Measurements from ENCODE around the gene PLEKHO2.

PLEKHO2 gene

GRCh38 chr15:64858021-64858575 is 16.4 kb downstream of the PLEKHO2 start:
- DNase-seq = no peak

- DNase-seq = no peak
Measured at GRCh38 chr15:64859226-64859625, 17.5 kb downstream of the PLEKHO2 start.

- no peak for DNase-seq
Measured at GRCh38 chr15:64861331-64861730, 19.6 kb downstream of the PLEKHO2 start.

GRCh38 chr15:64861960-64862359 is 20.2 kb downstream of the PLEKHO2 start:
- DNase-seq = no peak

- no peak for DNase-seq
Measured at GRCh38 chr15:64862408-64862807, 20.7 kb downstream of the PLEKHO2 start.

- DNase-seq = no peak
Measured at GRCh38 chr15:64864068-64864467, 22.4 kb downstream of the PLEKHO2 start.

GRCh38 chr15:64865126-64865997 is 23.6 kb downstream of the PLEKHO2 start:
- no peak for DNase-seq

- DNase-seq = no peak
Measured at GRCh38 chr15:64865998-64866520, 24.3 kb downstream of the PLEKHO2 start.

- no peak for DNase-seq
Measured at GRCh38 chr15:64869501-64869900, 27.8 kb downstream of the PLEKHO2 start.

- no peak for DNase-seq
Measured at GRCh38 chr15:64870353-64870752, 28.6 kb downstream of the PLEKHO2 start.

GRCh38 chr15:64875641-64876223 is 34.0 kb downstream of the PLEKHO2 start:
- DNase-seq = no peak

GRCh38 chr15:64877435-64877834 is 35.7 kb downstream of the PLEKHO2 start:
- no peak for DNase-seq

- DNase-seq = no peak
Measured at GRCh38 chr15:64878705-64879104, 37.0 kb downstream of the PLEKHO2 start.

GRCh38 chr15:64883100-64883581 is 41.4 kb downstream of the PLEKHO2 start:
- DNase-seq = no peak

GRCh38 chr15:64883997-64884511 is 42.3 kb downstream of the PLEKHO2 start:
- peak; percentile 65 for DNase-seq

- DNase-seq = no peak
Measured at GRCh38 chr15:64884679-64885078, 43.0 kb downstream of the PLEKHO2 start.

GRCh38 chr15:64888336-64888735 is 46.6 kb downstream of the PLEKHO2 start:
- DNase-seq = no peak

GRCh38 chr15:64891561-64891960 is 49.8 kb downstream of the PLEKHO2 start:
- no peak for DNase-seq

GRCh38 chr15:64892847-64893403 is 51.2 kb downstream of the PLEKHO2 start:
- DNase-seq = no peak

- DNase-seq = peak; percentile 92
Measured at GRCh38 chr15:64893481-64894394, 52.0 kb downstream of the PLEKHO2 start.

- peak; percentile 59 for DNase-seq
Measured at GRCh38 chr15:64894395-64895056, 52.8 kb downstream of the PLEKHO2 start.

Measured in DMS53 (cell line).